Endothelial cell of umbilical vein (primary cell): ENCODE measurements around the gene PIM3.

ENCODE experiments used
- CTCF ChIP-seq, 2 donors: IDR thresholded peaks; 1 replicate in 1 of 2; 2 replicates in 1 of 2; pipeline ENCODE4 v1.5.1; 2011; ENCODE audit warnings: low read length in 2 of 2, mild to moderate bottlenecking in 2 of 2, moderate library complexity in 2 of 2, control low read depth in 1 of 2, inconsistent platforms in 1 of 2, low read depth in 1 of 2; ENCODE audit not compliant: insufficient read depth in 1 of 2; ENCODE audit errors: extremely low read depth in 1 of 2
- POLR2A ChIP-seq: IDR thresholded peaks from 2 replicates; pipeline ENCODE4 v1.6.1; 2012; ENCODE audit warnings: low read depth, mild to moderate bottlenecking, control low read depth, low read length

- TF ChIP-seq CTCF (IDR thresholded peaks at IDR 0.05; ENCODE audit: extremely low read depth in 1 of 2, insufficient read depth in 1 of 2, low read depth in 1 of 2, low read length in 2 of 2) (no peak), POLR2A (no peak)
These were observed 21.9 kb upstream of the PIM3 start for GRCh38 chr22:49938565-49939136.
